ENCODE data around the gene CPT1B. TPM values are rescaled to one million over a fixed set of nuclear protein-coding genes. Genes with fewer than 3 reads are reported as not detected.

The CPT1B gene
- total and polyA plus RNA-seq, 10 of the 15 experiments (the other 5 are each of a cell fraction or from before 2014, with no cell fraction given): 3.5 to 54.0 (median 21.7) TPM

GRCh38 chr22:50595189-50595588, 17.0 kb upstream of the CPT1B start:
- FAIRE-seq (no peak), DNase-seq (ENCODE audit: low read depth, low spot score) (no peak), ATAC-seq (no peak)
- Histone ChIP-seq H3K4me2 (ENCODE audit: control insufficient read depth, insufficient read depth) (no peak overlapping the region), H3K79me2 (ENCODE audit: control insufficient read depth, insufficient read depth, low read length) (no peaks in the 10 kb centered on the region), H3K36me3 (ENCODE audit: control insufficient read depth in 2 of 2, insufficient read depth in 2 of 2, low read length in 1 of 2) (no peaks in the 10 kb centered on the region), H2AFZ (ENCODE audit: control insufficient read depth, low read depth, low read length) (no peak overlapping the region), H3K27me3 (replicated peaks in 1 of 2; ENCODE audit: control insufficient read depth in 2 of 2, insufficient read depth in 2 of 2, low read length in 1 of 2) (peaks cover 0 to 3% of the 10 kb centered on the region in 2 experiments; a peak in 2 of 4 replicates), H3K9me3 (replicated peaks; ENCODE audit: control insufficient read depth, insufficient read depth, low read length) (no peaks in the 10 kb centered on the region), H3K9ac (ENCODE audit: control insufficient read depth, insufficient read depth, low read length) (no peak overlapping the region), H4K20me1 (ENCODE audit: control insufficient read depth, insufficient read depth) (no peaks in the 10 kb centered on the region), H3K4me3 (no peak overlapping the region), H3K4me1 (ENCODE audit: control insufficient read depth, insufficient read depth, low read length) (no peaks in the 10 kb centered on the region), H3K27ac (ENCODE audit: control insufficient read depth, insufficient read depth) (no peak overlapping the region)
- ChIA-PET CTCF (no interaction called here), POLR2A (no interaction called here), SMC1A (ENCODE audit: uncharacterized antibody, unreplicated experiment) (no interaction called here), RAD21 (ENCODE audit: unreplicated experiment) (no interaction called here)
- in situ Hi-C loops (cut with MboI): no loop called here
- no TSS peak for BruUV-seq (replicated peaks)
- 52% methylated on average over 3 of the region's 3 CpGs for WGBS (ENCODE audit: insufficient coverage, insufficient replicate concordance, low lambda C conversion rate, missing lambda C conversion rate)
- TF ChIP-seq NKRF (conservative IDR thresholded peaks at IDR 0.05) (no peak), JUND (IDR thresholded peaks at IDR 0.05; ENCODE audit: low read depth, low read length) (no peak), POU2F2 (IDR thresholded peaks at IDR 0.05; ENCODE audit: borderline replicate concordance, low read depth, low read length) (no peak), NR2C2 (IDR thresholded peaks at IDR 0.05; ENCODE audit: borderline replicate concordance, control insufficient read depth, insufficient read length, low read depth) (no peak), ATF7 (IDR thresholded peaks at IDR 0.05; ENCODE audit: low read depth) (no peak), BACH1 (IDR thresholded peaks at IDR 0.05; ENCODE audit: borderline replicate concordance) (no peak), SPI1 (IDR thresholded peaks at IDR 0.05; ENCODE audit: borderline replicate concordance, insufficient read depth, low read depth, low read length) (no peak), KLF5 (IDR thresholded peaks at IDR 0.05; ENCODE audit: partially characterized antibody) (no peak), RELA (IDR thresholded peaks at IDR 0.05; ENCODE audit: borderline replicate concordance, partially characterized antibody) (no peak), ATF3 (IDR thresholded peaks at IDR 0.05; ENCODE audit: borderline replicate concordance, extremely low read depth, low read depth, low read length) (no peak), SIN3A (IDR thresholded peaks at IDR 0.05; ENCODE audit: low read depth, low read length) (no peak), POLR2A (IDR thresholded peaks at IDR 0.05; ENCODE audit: low read depth, low read length) (no peak), RAD21 (IDR thresholded peaks at IDR 0.05; ENCODE audit: insufficient read depth, low read depth, low read length) (no peak), FOS (IDR thresholded peaks at IDR 0.05; ENCODE audit: borderline replicate concordance, extremely low read depth, insufficient read length) (no peak), ZNF384 (IDR thresholded peaks at IDR 0.05; ENCODE audit: borderline replicate concordance, low read depth, low read length) (no peak), RUNX3 (IDR thresholded peaks at IDR 0.05; ENCODE audit: low read length) (no peak)
- intact Hi-C loops (cut with micrococcal nuclease; ENCODE audit: unreplicated experiment): no loop called here
